Psoas muscle (tissue), 8 donors: ENCODE measurements around the gene VILL. TPM values are rescaled to one million over a fixed set of nuclear protein-coding genes. Genes with fewer than 3 reads are reported as not detected.

Source experiments
- ATAC-seq, 4 donors: fragments of 200-7000 bp; cut with Tn5 transposase; one replicate each; pipeline ENCODE4 v1.9.1; 2020; ENCODE audit warnings: moderate library complexity in 3 of 4, mild to moderate bottlenecking in 2 of 4
- DNase-seq, 2 donors: peaks; one replicate each; pipeline ENCODE4 v3.0.0-alpha.2; 2020
- H3K27ac ChIP-seq: fragments of 200-600 bp; one replicate; pipeline ENCODE4 v1.8.0; 2022
- H3K27me3 ChIP-seq, 3 donors: fragments of 200-600 bp in 1 of 3; one replicate each; pipeline versions ENCODE4 v1.6.1 to v1.8.0; 2013 to 2022; ENCODE audit warnings: low read length in 2 of 3, mild to moderate bottlenecking in 2 of 3, moderate library complexity in 1 of 3; ENCODE audit not compliant: insufficient read depth in 3 of 3
- H3K36me3 ChIP-seq, 2 donors: fragments of 200-600 bp in 1 of 2; one replicate each; pipeline versions ENCODE4 v1.6.1 to v1.8.0; 2013 to 2022; ENCODE audit warnings: low read depth in 1 of 2, mild to moderate bottlenecking in 1 of 2, moderate library complexity in 1 of 2; ENCODE audit not compliant: insufficient read depth in 1 of 2
- H3K4me1 ChIP-seq: fragments of 200-600 bp; one replicate; pipeline ENCODE4 v1.8.0; 2022
- H3K4me3 ChIP-seq: fragments of 200-600 bp; one replicate; pipeline ENCODE4 v1.8.0; 2022; ENCODE audit warnings: mild to moderate bottlenecking
- H3K9me3 ChIP-seq: fragments of 200-600 bp; one replicate; pipeline ENCODE4 v1.8.0; 2022
- WGBS, 3 donors: extraction: QIAGEN DNeasy Blood & Tissue Kit; methylation state at CpG; one replicate each; pipeline versions ENCODE4 v1.1.6 to v1.1.7; 2013; 5-methylcytosine and 5-hydroxymethylcytosine counted together
- intact Hi-C, 2 donors: fragments of 100-400 bp; cut with DNase I; formaldehyde crosslinking; loops; one replicate each; pipeline versions ENCODE4 v1.11.0 to v1.14.2; 2022
- polyA plus RNA-seq, 3 donors: library from polyadenylated mRNA; stranded (reverse); fragments of 200-250 nt; gene quantifications; one replicate each; pipeline ENCODE4 v1.2.3, GENCODE V29; 2013
- total RNA-seq, 4 donors: library from RNA; stranded (reverse); fragmentation: NEBNext Ultra II Directional in 2 of 4; extraction: Animal tissue kit (Norgen Biotek cat#: 25700) in 2 of 4; gene quantifications; one replicate each; pipeline versions ENCODE4 v1.2.1 to v1.2.4, GENCODE V29; 2021 to 2023
- TF ChIP-seq, protein P1 (sequence below): fragments of 200-600 bp; IDR thresholded peaks from one replicate; pipeline ENCODE4 v1.8.0; 2022; ENCODE audit warnings: antibody characterized with exemption
- donor health status: healthy with polysubstance abuse.
- donor health status: DM: no; HTN: no; CAD: no; lungs with moderate emphysema.
- donor health status: Bipolar disorder and iron deficiency.
- donor health status: healthy.
- donor health status: DM: yes; HTN: yes; CAD: no.
- donor health status: DM: no; HTN: no; CAD: no.
- donor health status: DM: no; HTN: no; CAD: no.
- donor health status: DM: yes; HTN: yes; CAD: no.

VILL gene
- total and polyA plus RNA-seq, 7 donors: 0.65 to 2.1 (median 0.92) TPM

DNA sequence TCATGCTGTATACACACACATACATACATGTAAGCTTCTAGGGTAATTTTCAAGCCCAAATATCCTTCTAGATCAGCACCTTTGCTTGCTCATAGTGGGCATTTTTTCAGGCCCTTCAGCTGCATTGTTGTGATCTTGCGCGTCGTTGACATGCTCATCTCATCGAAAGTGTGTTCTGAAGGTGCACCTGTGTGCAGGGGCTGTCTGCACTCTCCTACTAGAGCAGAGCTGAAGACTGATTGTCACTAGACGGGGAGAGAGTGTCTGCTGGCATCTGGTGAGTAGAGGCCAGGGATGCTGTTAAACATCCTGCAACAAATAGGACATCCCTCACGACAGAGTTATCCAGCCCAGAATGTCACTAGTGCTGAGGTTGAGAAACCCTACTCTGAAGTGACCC, 35.7 kb upstream of the VILL start:
- Histone ChIP-seq H3K4me3 (no peak overlapping the region), H3K27me3 (no peaks in the 10 kb centered on the region), H3K36me3 (no peaks in the 10 kb centered on the region), H3K9me3 (no peaks in the 10 kb centered on the region), H3K4me1 (no peaks in the 10 kb centered on the region), H3K27ac (no peak overlapping the region)
- intact Hi-C loops: no loop called here
- 96 to 98% (median 96%) methylated on average over 6 of the region's 6 CpGs for WGBS, 3 donors
- ATAC-seq (no peak), DNase-seq (no peak)
- TF ChIP-seq, protein P1, sequence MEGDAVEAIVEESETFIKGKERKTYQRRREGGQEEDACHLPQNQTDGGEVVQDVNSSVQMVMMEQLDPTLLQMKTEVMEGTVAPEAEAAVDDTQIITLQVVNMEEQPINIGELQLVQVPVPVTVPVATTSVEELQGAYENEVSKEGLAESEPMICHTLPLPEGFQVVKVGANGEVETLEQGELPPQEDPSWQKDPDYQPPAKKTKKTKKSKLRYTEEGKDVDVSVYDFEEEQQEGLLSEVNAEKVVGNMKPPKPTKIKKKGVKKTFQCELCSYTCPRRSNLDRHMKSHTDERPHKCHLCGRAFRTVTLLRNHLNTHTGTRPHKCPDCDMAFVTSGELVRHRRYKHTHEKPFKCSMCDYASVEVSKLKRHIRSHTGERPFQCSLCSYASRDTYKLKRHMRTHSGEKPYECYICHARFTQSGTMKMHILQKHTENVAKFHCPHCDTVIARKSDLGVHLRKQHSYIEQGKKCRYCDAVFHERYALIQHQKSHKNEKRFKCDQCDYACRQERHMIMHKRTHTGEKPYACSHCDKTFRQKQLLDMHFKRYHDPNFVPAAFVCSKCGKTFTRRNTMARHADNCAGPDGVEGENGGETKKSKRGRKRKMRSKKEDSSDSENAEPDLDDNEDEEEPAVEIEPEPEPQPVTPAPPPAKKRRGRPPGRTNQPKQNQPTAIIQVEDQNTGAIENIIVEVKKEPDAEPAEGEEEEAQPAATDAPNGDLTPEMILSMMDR: no peak

DNA sequence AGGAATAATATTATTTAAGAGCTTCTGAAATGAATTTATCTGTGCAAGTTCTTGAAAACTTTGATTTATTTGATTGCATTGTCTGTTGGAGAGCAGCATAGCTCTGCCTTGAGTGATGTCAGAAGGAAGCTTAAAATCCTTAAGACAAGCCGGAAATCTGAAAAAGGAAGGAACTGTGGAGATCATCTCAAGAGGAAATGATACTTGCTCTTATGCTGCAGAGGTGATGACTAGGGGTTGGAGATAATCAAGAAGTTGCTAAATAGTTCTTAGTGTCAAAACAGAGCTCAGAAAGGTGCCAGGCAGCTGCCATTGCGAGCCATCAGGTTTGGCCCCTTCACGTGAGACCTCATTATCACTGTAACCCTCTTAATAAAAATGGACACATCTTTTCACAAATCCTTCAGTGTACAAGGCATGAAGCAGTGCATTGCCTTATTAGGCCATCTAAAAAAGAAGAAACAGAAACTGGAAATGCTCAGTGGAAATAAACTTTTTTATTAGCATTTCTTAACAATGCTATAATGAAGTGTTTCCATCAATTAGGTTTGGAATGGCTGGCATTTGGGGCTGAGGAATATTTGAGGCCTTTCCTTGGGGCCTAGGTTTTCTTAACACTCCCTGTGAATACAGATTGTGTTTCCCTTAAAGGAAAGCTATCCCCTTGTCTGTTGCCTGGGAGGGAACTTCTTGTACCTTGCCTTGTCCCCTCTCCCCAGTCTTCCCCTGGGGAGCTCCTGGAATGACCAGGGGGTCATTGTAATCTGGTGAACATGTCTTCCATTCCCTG, 34.5 kb upstream of the VILL start:
- TF ChIP-seq, protein P1: no peak
- Histone ChIP-seq H3K4me3 (no peak overlapping the region), H3K27me3 (no peaks in the 10 kb centered on the region), H3K36me3 (no peaks in the 10 kb centered on the region), H3K4me1 (no peaks in the 10 kb centered on the region), H3K9me3 (no peaks in the 10 kb centered on the region), H3K27ac (peak overlapping the region; percentile 27)
- intact Hi-C loops: no loop called here
- no peak for DNase-seq
- 63 to 78% (median 76%) methylated on average over 3 of the region's 3 CpGs for WGBS, 3 donors
- no peak for ATAC-seq

DNA sequence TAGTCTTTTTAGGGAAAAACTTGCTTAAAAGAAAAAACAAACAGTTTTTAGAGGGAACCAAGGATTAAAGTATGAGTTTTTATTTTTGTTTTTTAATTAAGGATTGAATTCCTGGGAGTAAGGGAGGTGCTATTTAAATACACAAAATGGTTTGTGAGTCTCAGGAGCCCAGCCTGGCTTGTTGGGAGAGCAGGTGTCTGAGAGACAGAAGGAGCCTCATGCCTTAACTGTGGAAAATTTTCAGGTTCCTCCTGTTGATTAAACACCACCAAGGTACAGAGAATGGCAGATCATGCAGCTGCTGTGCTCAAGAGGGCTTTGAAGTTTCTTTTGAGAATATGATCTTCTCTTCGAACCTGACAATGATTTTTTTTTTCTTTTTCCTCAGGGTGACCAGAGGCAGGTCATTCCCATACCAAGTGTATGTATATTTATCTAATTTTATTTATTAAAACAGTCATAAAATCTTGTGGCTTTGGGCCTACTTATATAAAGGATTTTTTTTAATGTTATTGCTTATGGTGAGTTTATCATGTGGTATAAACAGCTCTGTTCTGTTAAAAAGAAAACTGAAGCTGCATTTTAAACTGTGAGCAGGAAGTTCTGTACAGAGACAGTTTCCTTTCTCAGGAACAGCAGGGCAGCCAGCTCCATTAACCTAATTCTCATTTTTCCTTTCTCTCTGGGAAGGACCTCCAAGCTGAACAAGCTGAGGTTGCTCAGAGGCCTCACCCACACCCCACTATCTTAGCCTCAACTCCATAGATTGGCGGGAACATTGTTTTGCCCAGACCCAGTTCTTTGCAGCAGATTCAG, 33.7 kb upstream of the VILL start:
- Histone ChIP-seq H3K9me3 (no peaks in the 10 kb centered on the region), H3K27ac (peak overlapping the region; percentile 27), H3K27me3 (no peaks in the 10 kb centered on the region), H3K4me1 (no peaks in the 10 kb centered on the region), H3K4me3 (no peak overlapping the region), H3K36me3 (no peaks in the 10 kb centered on the region)
- intact Hi-C loops: no loop called here
- TF ChIP-seq, protein P1: no peak
- 53 to 71% (median 62%) methylated on average over 2 of the region's 2 CpGs for WGBS, 3 donors
- DNase-seq: no peak
- no peak for ATAC-seq

DNA sequence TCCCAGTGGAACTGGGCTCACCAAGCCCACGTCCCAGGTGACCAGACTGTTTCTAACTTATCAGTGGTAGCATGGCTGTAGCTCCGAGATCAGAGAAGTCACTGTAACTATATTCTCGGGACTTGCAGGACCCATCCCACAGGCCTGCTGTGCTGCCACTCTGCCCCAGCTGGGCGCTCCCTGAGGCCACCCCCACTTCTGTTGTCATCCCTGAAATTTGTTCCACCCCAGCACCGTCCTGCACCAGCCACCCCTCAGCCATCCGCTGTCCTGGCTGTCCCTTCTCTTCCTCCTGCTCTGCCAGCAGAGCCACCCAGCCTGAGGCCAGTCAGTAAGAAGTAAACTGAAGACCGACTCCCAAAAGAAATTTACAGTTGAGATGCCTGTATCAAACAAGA, 33.0 kb upstream of the VILL start:
- Histone ChIP-seq H3K9me3 (no peaks in the 10 kb centered on the region), H3K27ac (no peak overlapping the region), H3K4me1 (no peaks in the 10 kb centered on the region), H3K27me3 (no peaks in the 10 kb centered on the region), H3K4me3 (no peak overlapping the region), H3K36me3 (no peaks in the 10 kb centered on the region)
- ATAC-seq (no peak), DNase-seq (no peak)
- intact Hi-C loops: no loop called here
- TF ChIP-seq, protein P1: no peak
- 60 to 69% (median 67%) methylated on average over 7 of the region's 7 CpGs for WGBS, 3 donors
